ENCODE results near the gene RYR1.

- TF ChIP-seq CTCF (conservative IDR thresholded peaks at IDR 0.05) (no peak), ZFX (IDR thresholded peaks at IDR 0.05) (no peak)
These were observed 94.1 kb downstream of the RYR1 start for GRCh38 chr19:38527466-38528136.

Data from C4-2B (cell line).